A549 (cell line): ENCODE measurements around the gene STK17A. TPM values are rescaled to one million over a fixed set of nuclear protein-coding genes. Genes with fewer than 3 reads are reported as not detected.
A peak's percentile ranks its signal among the peaks of the same experiment; 100 is the strongest.

ENCODE experiments used
- ATAC-seq, 2 experiments: fragments of 200-7000 bp in 1 of 2; fragments of >200 bp in 1 of 2; cut with Nextera tagmentation in 1 of 2; cut with Tn5 transposase in 1 of 2; 3 replicates each; pipeline versions ENCODE4 v1.8.0 to v1.9.1; 2018 to 2020; ENCODE audit warnings: mild to moderate bottlenecking in 1 of 2, moderate library complexity in 1 of 2
- CTCF ChIA-PET: fragments of 300-600 bp; sonication (Branson Sonifier 250); formaldehyde crosslinking; extraction: SDS; loops from one replicate; lab custom pipeline; 2021; ENCODE audit warnings: antibody characterized with exemption, inconsistent platforms; lab: Yijun Ruan, JAX
- POLR2A ChIA-PET: fragments of 350-600 bp; formaldehyde crosslinking; extraction: SDS; loops from one replicate; lab custom pipeline; 2021; ENCODE audit warnings: antibody characterized with exemption, inconsistent platforms; lab: Yijun Ruan, JAX
- DNase-seq, 2 experiments: peaks; one replicate each; pipeline versions ENCODE4 v3.0.0 to v3.0.0-alpha.2; 2011 to 2016; ENCODE audit warnings: low read depth in 1 of 2, low spot score in 1 of 2
- FAIRE-seq: peaks from 2 replicates; lab custom pipeline; 2011; peaks lifted over from hg19 to GRCh38; lab: Jason Lieb, UNC
- H3K27ac ChIP-seq, 2 experiments: fragments of >200 bp; sonication (Bioruptor Twin); formaldehyde crosslinking; 3 replicates each; pipeline ENCODE4 v1.5.1; 2016 to 2017
- H3K4me1 ChIP-seq: fragments of >200 bp; sonication (Bioruptor Twin); formaldehyde crosslinking; 3 replicates; pipeline ENCODE4 v1.6.1; 2016
- H3K4me2 ChIP-seq: fragments of >200 bp; sonication (Bioruptor Twin); formaldehyde crosslinking; 3 replicates; pipeline ENCODE4 v1.6.1; 2016
- H3K4me3 ChIP-seq: fragments of >200 bp; sonication (Bioruptor Twin); formaldehyde crosslinking; 3 replicates; pipeline ENCODE4 v1.5.1; 2016
- H3K9me3 ChIP-seq: fragments of >200 bp; sonication (Bioruptor Twin); formaldehyde crosslinking; 3 replicates; pipeline ENCODE4 v1.6.1; 2016
- ATOH8 ChIP-seq: fragments of 250-450 bp; sonication (Bioruptor Pico); IDR thresholded peaks from 2 replicates; pipeline ENCODE4 v1.5.0; 2020; ENCODE audit warnings: low read depth, mild to moderate bottlenecking, moderate library complexity
- CEBPB ChIP-seq, 2 experiments: fragments of >200 bp in 1 of 2; sonication (Bioruptor Twin) in 1 of 2; formaldehyde crosslinking in 1 of 2; IDR thresholded peaks; 2 replicates each; pipeline ENCODE4 v1.6.1; 2012 to 2016
- CHD2 ChIP-seq: fragments of 150-350 bp; IDR thresholded peaks from 2 replicates; pipeline ENCODE4 v1.6.1; 2014; ENCODE audit warnings: low read length; ENCODE audit not compliant: partially characterized antibody
- ELK1 ChIP-seq: fragments of 150-350 bp; IDR thresholded peaks from 2 replicates; pipeline ENCODE4 v1.6.1; 2014; ENCODE audit warnings: low read depth, mild to moderate bottlenecking, low read length
- EP300 ChIP-seq, 2 experiments: fragments of >200 bp; sonication (Bioruptor Twin); formaldehyde crosslinking; IDR thresholded peaks; 2 replicates in 1 of 2; 3 replicates in 1 of 2; pipeline ENCODE4 v1.6.1; 2016 to 2017
- FOSB ChIP-seq: fragments of 250-450 bp; sonication (Bioruptor Pico); IDR thresholded peaks from 2 replicates; pipeline ENCODE4 v1.5.0; 2020; ENCODE audit warnings: mild to moderate bottlenecking, moderate library complexity
- HDAC2 ChIP-seq: fragments of 200-600 bp; sonication (generic); IDR thresholded peaks from 2 replicates; pipeline ENCODE4 v1.6.1; 2016
- HEYL ChIP-seq: fragments of 250-450 bp; sonication (Bioruptor Pico); IDR thresholded peaks from 2 replicates; pipeline ENCODE4 v1.8.0; 2021; ENCODE audit warnings: mild to moderate bottlenecking, moderate library complexity
- HOXA7 ChIP-seq: fragments of 250-450 bp; sonication (Bioruptor Pico); IDR thresholded peaks from 2 replicates; pipeline ENCODE4 v1.5.0; 2020; ENCODE audit warnings: mild to moderate bottlenecking, moderate library complexity
- JUN ChIP-seq, 2 experiments: fragments of >200 bp; sonication (Bioruptor Twin); formaldehyde crosslinking; IDR thresholded peaks; 2 replicates in 1 of 2; 3 replicates in 1 of 2; pipeline ENCODE4 v1.6.1; 2016 to 2017
- KDM1A ChIP-seq: fragments of 200-600 bp; sonication (generic); IDR thresholded peaks from 2 replicates; pipeline ENCODE4 v1.6.1; 2016; ENCODE audit warnings: low read depth, mild to moderate bottlenecking
- KDM5A ChIP-seq: fragments of 200-600 bp; sonication (generic); IDR thresholded peaks from 2 replicates; pipeline ENCODE4 v1.6.1; 2016; ENCODE audit warnings: antibody characterized with exemption, mild to moderate bottlenecking
- MAX ChIP-seq: IDR thresholded peaks from 2 replicates; pipeline ENCODE4 v1.6.1; 2012
- MYC ChIP-seq: IDR thresholded peaks from 2 replicates; pipeline ENCODE4 v1.6.1; 2012; ENCODE audit warnings: mild to moderate bottlenecking, inconsistent platforms, low read length, improper control_type of control experiment, borderline replicate concordance
- POLR2A ChIP-seq: IDR thresholded peaks from 2 replicates; pipeline ENCODE4 v1.6.1; 2012; ENCODE audit warnings: mild to moderate bottlenecking, low read length
- POLR2AphosphoS2 ChIP-seq: conservative IDR thresholded peaks from 2 replicates; pipeline ENCODE4 v1.6.1; 2012; ENCODE audit warnings: low read length, improper control_type of control experiment, inconsistent platforms
- RAD21 ChIP-seq, 2 experiments: fragments of >200 bp in 1 of 2; sonication (Bioruptor Twin) in 1 of 2; formaldehyde crosslinking in 1 of 2; IDR thresholded peaks in 1 of 2; conservative IDR thresholded peaks in 1 of 2; 2 replicates in 1 of 2; 3 replicates in 1 of 2; pipeline ENCODE4 v1.6.1; 2012 to 2018; ENCODE audit warnings: inconsistent platforms in 1 of 2
- RCOR1 ChIP-seq: fragments of 150-350 bp; IDR thresholded peaks from 2 replicates; pipeline ENCODE4 v1.6.1; 2014; ENCODE audit warnings: antibody characterized with exemption, low read length, low read depth
- RFX5 ChIP-seq: fragments of 450-650 bp; IDR thresholded peaks from 2 replicates; pipeline ENCODE4 v1.7.1; 2014; ENCODE audit warnings: antibody characterized with exemption, mild to moderate bottlenecking, moderate library complexity
- RNF2 ChIP-seq: fragments of 200-600 bp; sonication (generic); IDR thresholded peaks from 2 replicates; pipeline ENCODE4 v1.6.1; 2016; ENCODE audit warnings: low read depth, mild to moderate bottlenecking, antibody characterized with exemption, moderate library complexity, borderline replicate concordance
- SREBF2 ChIP-seq: fragments of 450-650 bp; IDR thresholded peaks from 2 replicates; pipeline ENCODE4 v1.6.1; 2014; ENCODE audit warnings: mild to moderate bottlenecking, moderate library complexity
- ZFP36 ChIP-seq: fragments of 450-650 bp; IDR thresholded peaks from 2 replicates; pipeline ENCODE4 v1.6.1; 2014; ENCODE audit warnings: borderline replicate concordance; ENCODE audit not compliant: partially characterized antibody
- ZNF302 ChIP-seq: fragments of 250-450 bp; sonication (Bioruptor Pico); IDR thresholded peaks from 2 replicates; pipeline ENCODE4 v1.9.0; 2021; ENCODE audit warnings: inconsistent platforms, mild to moderate bottlenecking, moderate library complexity
- ZSCAN20 ChIP-seq: fragments of 250-450 bp; sonication (Bioruptor Pico); IDR thresholded peaks from 2 replicates; pipeline ENCODE4 v1.8.0; 2022; ENCODE audit warnings: mild to moderate bottlenecking, moderate library complexity
- WGBS: methylation state at CpG from one replicate; pipeline ENCODE4 v1.1.6; 2017; ENCODE audit errors: missing lambda C conversion rate; 5-methylcytosine and 5-hydroxymethylcytosine counted together
- polyA plus RNA-seq, 4 experiments: library from polyadenylated mRNA; depleted of rRNA in 3 of 4; stranded (reverse); fragments of >200 nt; fragmentation: RNase III in 1 of 4; extraction: RNeasy Plus Mini Kit Qiagen cat#74134 plus additional on column Dnase treatment in 1 of 4; gene quantifications; 2 replicates in 3 of 4; 3 replicates in 1 of 4; pipeline ENCODE4 v1.2.3, GENCODE V29; 2011 to 2017

The STK17A gene
- polyA plus RNA-seq, 2 of the 4 experiments (the other 2 are of a cell fraction): 27.3 to 47.5 TPM

- FAIRE-seq (no peak), ATAC-seq (no peak), DNase-seq (no peak)
- Histone ChIP-seq H3K27ac (no peak overlapping the region), H3K4me3 (no peak overlapping the region), H3K4me2 (no peak overlapping the region), H3K9me3 (peaks cover 5% of the 10 kb centered on the region; the same call in 1 of the 3 replicates), H3K4me1 (no peaks in the 10 kb centered on the region)
- TF ChIP-seq ZSCAN20 (CRISPR knock-in tag) (no peak), EP300 (IDR thresholded peaks at IDR 0.05) (no peak), FOSB (CRISPR knock-in tag) (no peak), KDM5A (no peak), ZNF302 (CRISPR knock-in tag) (no peak), RFX5 (no peak), CEBPB (IDR thresholded peaks at IDR 0.05) (no peak)
- CTCF ChIA-PET: interaction anchor here (0.6 to 0.9 kb wide), 2 partner anchors 17 to 32 kb away, joined by 3 read pairs; partner anchors contain the start of gene STK17A
- 93% methylated on average over 16 of the region's 16 CpGs for WGBS
- POLR2A ChIA-PET: no interaction called here
These were observed 32.5 kb upstream of the STK17A start for GRCh38 chr7:43550427-43550826.

GRCh38 chr7:43552122-43552521 lies 30.8 kb upstream of the STK17A start:
- no peak overlapping the region for H3K4me3 ChIP-seq
- no peak for TF ChIP-seq MYC
- TF ChIP-seq SREBF2: no peak
- no peak for TF ChIP-seq CEBPB (IDR thresholded peaks at IDR 0.05)
- no peak for TF ChIP-seq POLR2AphosphoS2
- no peak for TF ChIP-seq HDAC2
- TF ChIP-seq, all 56 proteins: peak for 0
- DNase-seq (no peak), FAIRE-seq (no peak), ATAC-seq (no peak)
- Histone ChIP-seq H3K27ac (no peak overlapping the region), H3K9me3 (no peaks in the 10 kb centered on the region), H3K4me2 (no peak overlapping the region), H3K4me1 (no peaks in the 10 kb centered on the region)
- ChIA-PET POLR2A (no interaction called here), CTCF (interaction anchor here (1.2 to 2.4 kb wide), 5 partner anchors 9 to 30 kb away, joined by 3 to 6 read pairs (median 5); partner anchors contain the start of gene STK17A)
- WGBS: 88% methylated on average over 8 of the region's 8 CpGs

GRCh38 chr7:43553999-43554398 lies 28.9 kb upstream of the STK17A start:
- ChIA-PET POLR2A (no interaction called here), CTCF (interaction anchor here (1.0 to 3.3 kb wide), 3 partner anchors 14 to 32 kb away, joined by 3 to 10 read pairs (median 3); partner anchors contain the start of gene STK17A)
- WGBS: 84% methylated on average over 3 of the region's 3 CpGs
- Histone ChIP-seq H3K27ac (no peak overlapping the region), H3K4me1 (no peaks in the 10 kb centered on the region), H3K9me3 (no peaks in the 10 kb centered on the region), H3K4me2 (no peak overlapping the region), H3K4me3 (no peak overlapping the region)
- no peak for FAIRE-seq
- TF ChIP-seq ZFP36: no peak
- no peak for TF ChIP-seq HEYL (CRISPR knock-in tag)
- no peak for TF ChIP-seq RCOR1
- no peak for TF ChIP-seq CHD2
- TF ChIP-seq MAX: no peak
- TF ChIP-seq FOSB (CRISPR knock-in tag): no peak
- no peak for TF ChIP-seq JUN (IDR thresholded peaks at IDR 0.05)
- TF ChIP-seq HOXA7: no peak
- no peak for DNase-seq
- peak in 1 of 2 experiments; percentile 33; a peak in 1 of 6 replicates for ATAC-seq

GRCh38 chr7:43554423-43554822 lies 28.5 kb upstream of the STK17A start:
- ChIA-PET POLR2A (no interaction called here), CTCF (interaction anchor here (1.5 to 3.3 kb wide), 2 partner anchors 28 to 32 kb away, joined by 3 to 10 read pairs; partner anchors contain the start of gene STK17A)

More at GRCh38 chr7:43554423-43554822, 28.5 kb upstream of the STK17A start:
- WGBS: 90% methylated on average over 15 of the region's 15 CpGs
- TF ChIP-seq RAD21 (conservative IDR thresholded peaks at IDR 0.05 in 1 of 2, IDR thresholded peaks at IDR 0.05 in 1 of 2) (no peak), ATOH8 (CRISPR knock-in tag) (no peak), KDM1A (no peak), POLR2A (no peak), HOXA7 (no peak), ELK1 (no peak), RNF2 (no peak)
- ATAC-seq: no peak
- Histone ChIP-seq H3K4me2 (no peak overlapping the region), H3K9me3 (no peaks in the 10 kb centered on the region), H3K4me1 (no peaks in the 10 kb centered on the region), H3K4me3 (no peak overlapping the region), H3K27ac (no peak overlapping the region)
- no peak for FAIRE-seq
- DNase-seq: no peak
